ENCODE results near the gene MACIR.

DNA sequence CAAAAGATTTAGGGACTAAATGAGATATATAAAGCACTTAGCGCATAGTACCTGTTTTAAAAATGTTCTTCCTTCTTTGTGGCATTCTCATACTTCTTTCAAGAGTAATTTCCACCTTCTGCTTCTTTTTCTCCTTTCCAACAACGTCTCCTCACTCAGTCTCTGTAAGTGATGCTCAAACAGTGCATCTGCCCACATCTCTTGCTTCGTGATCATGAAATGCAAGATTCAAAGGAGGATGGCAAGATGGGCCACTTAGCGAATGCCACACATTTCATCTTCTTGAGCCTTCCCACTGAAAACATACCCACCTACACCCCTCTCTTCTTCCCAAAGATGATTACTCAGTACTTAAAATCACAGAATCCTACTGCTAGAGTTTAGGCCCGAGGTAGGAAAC lies 36.9 kb downstream of the MACIR start:
- TF ChIP-seq SMC3 (IDR thresholded peaks at IDR 0.05) (no peak), POLR2A (IDR thresholded peaks at IDR 0.05; ENCODE audit: low read length) (no peak), CHD2 (IDR thresholded peaks at IDR 0.05; ENCODE audit: low read length, partially characterized antibody) (no peak), POLR2AphosphoS2 (conservative IDR thresholded peaks at IDR 0.05; ENCODE audit: low read length) (no peak), HOXB5 (CRISPR knock-in tag; IDR thresholded peaks at IDR 0.05) (no peak), ZFP36 (IDR thresholded peaks at IDR 0.05; ENCODE audit: borderline replicate concordance, partially characterized antibody) (no peak), RAD21 (conservative IDR thresholded peaks at IDR 0.05 in 1 of 2, IDR thresholded peaks at IDR 0.05 in 1 of 2) (no peak), RNF2 (IDR thresholded peaks at IDR 0.05; ENCODE audit: borderline replicate concordance, low read depth) (no peak)
- TF ChIP-seq, protein P1, sequence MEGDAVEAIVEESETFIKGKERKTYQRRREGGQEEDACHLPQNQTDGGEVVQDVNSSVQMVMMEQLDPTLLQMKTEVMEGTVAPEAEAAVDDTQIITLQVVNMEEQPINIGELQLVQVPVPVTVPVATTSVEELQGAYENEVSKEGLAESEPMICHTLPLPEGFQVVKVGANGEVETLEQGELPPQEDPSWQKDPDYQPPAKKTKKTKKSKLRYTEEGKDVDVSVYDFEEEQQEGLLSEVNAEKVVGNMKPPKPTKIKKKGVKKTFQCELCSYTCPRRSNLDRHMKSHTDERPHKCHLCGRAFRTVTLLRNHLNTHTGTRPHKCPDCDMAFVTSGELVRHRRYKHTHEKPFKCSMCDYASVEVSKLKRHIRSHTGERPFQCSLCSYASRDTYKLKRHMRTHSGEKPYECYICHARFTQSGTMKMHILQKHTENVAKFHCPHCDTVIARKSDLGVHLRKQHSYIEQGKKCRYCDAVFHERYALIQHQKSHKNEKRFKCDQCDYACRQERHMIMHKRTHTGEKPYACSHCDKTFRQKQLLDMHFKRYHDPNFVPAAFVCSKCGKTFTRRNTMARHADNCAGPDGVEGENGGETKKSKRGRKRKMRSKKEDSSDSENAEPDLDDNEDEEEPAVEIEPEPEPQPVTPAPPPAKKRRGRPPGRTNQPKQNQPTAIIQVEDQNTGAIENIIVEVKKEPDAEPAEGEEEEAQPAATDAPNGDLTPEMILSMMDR (IDR thresholded peaks at IDR 0.05): no peak
- TF ChIP-seq, protein P2, sequence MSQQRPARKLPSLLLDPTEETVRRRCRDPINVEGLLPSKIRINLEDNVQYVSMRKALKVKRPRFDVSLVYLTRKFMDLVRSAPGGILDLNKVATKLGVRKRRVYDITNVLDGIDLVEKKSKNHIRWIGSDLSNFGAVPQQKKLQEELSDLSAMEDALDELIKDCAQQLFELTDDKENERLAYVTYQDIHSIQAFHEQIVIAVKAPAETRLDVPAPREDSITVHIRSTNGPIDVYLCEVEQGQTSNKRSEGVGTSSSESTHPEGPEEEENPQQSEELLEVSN (IDR thresholded peaks at IDR 0.05; ENCODE audit: borderline replicate concordance, low read depth): no peak
